Activated T-cell treated with anti-CD3 and anti-CD28 coated beads, Interleukin-2, amount 50 U/mL, for 24 hours (primary cell): ENCODE measurements around the gene LCN6.

Experiments
- DNase-seq: peaks from one replicate; pipeline ENCODE4 v3.0.0-alpha.2; 2020
- H3K27ac Mint-ChIP-seq: 2 replicates; pipeline ENCODE4 v1.8.0; 2020; ENCODE audit warnings: mild to moderate bottlenecking, mixed read lengths
- H3K27me3 Mint-ChIP-seq: 2 replicates; pipeline ENCODE4 v1.8.0; 2020; ENCODE audit warnings: mixed read lengths
- H3K36me3 Mint-ChIP-seq: 2 replicates; pipeline ENCODE4 v1.8.0; 2020; ENCODE audit warnings: low read depth, mixed read lengths
- H3K4me1 Mint-ChIP-seq: 2 replicates; pipeline ENCODE4 v1.8.0; 2020; ENCODE audit warnings: low read depth, mixed read lengths
- H3K4me3 Mint-ChIP-seq: 2 replicates; pipeline ENCODE4 v1.8.0; 2020; ENCODE audit warnings: mild to moderate bottlenecking, moderate library complexity, mixed read lengths
- H3K9me3 Mint-ChIP-seq: 2 replicates; pipeline ENCODE4 v1.8.0; 2020; ENCODE audit warnings: mixed read lengths

LCN6 gene

GRCh38 chr9:136734837-136735496 lies 13.4 kb downstream of the LCN6 start:
- Mint-ChIP-seq H3K9me3 (no peaks in the 10 kb centered on the region), H3K36me3 (no peaks in the 10 kb centered on the region)
- DNase-seq = no peak

GRCh38 chr9:136733611-136734010 lies 14.7 kb downstream of the LCN6 start:
- no peak overlapping the region for H3K4me3 Mint-ChIP-seq
- H3K4me1 Mint-ChIP-seq = peaks cover 19% of the 10 kb centered on the region
- H3K36me3 Mint-ChIP-seq = no peaks in the 10 kb centered on the region
- no peaks in the 10 kb centered on the region for H3K9me3 Mint-ChIP-seq
- no peaks in the 10 kb centered on the region for H3K27me3 Mint-ChIP-seq
- H3K27ac Mint-ChIP-seq = no peak overlapping the region
- DNase-seq = no peak

More at GRCh38 chr9:136734837-136735496, 13.4 kb downstream of the LCN6 start:
- H3K4me1 Mint-ChIP-seq = peaks cover 12% of the 10 kb centered on the region
- H3K27ac Mint-ChIP-seq = no peak overlapping the region
- H3K27me3 Mint-ChIP-seq = no peaks in the 10 kb centered on the region
- no peak overlapping the region for H3K4me3 Mint-ChIP-seq

- no peak overlapping the region for H3K4me3 Mint-ChIP-seq
- H3K4me1 Mint-ChIP-seq = peaks cover 19% of the 10 kb centered on the region
- H3K27ac Mint-ChIP-seq = no peak overlapping the region
- no peaks in the 10 kb centered on the region for H3K27me3 Mint-ChIP-seq
- H3K9me3 Mint-ChIP-seq = no peaks in the 10 kb centered on the region
- peaks cover 1% of the 10 kb centered on the region for H3K36me3 Mint-ChIP-seq
- no peak for DNase-seq
These were observed 15.7 kb downstream of the LCN6 start for GRCh38 chr9:136732444-136733178.

- DNase-seq = no peak
- Mint-ChIP-seq H3K27ac (no peak overlapping the region), H3K4me1 (peaks cover 37% of the 10 kb centered on the region), H3K4me3 (peak overlapping the region; percentile 71), H3K27me3 (no peaks in the 10 kb centered on the region), H3K9me3 (no peaks in the 10 kb centered on the region), H3K36me3 (peaks cover 28% of the 10 kb centered on the region)
These were observed 18.4 kb downstream of the LCN6 start for GRCh38 chr9:136729926-136730325.

GRCh38 chr9:136729144-136729543 lies 19.2 kb downstream of the LCN6 start:
- H3K36me3 Mint-ChIP-seq = peaks cover 36% of the 10 kb centered on the region
- DNase-seq = no peak
- H3K27ac Mint-ChIP-seq = no peak overlapping the region
- peak overlapping the region; percentile 71 for H3K4me3 Mint-ChIP-seq
- no peaks in the 10 kb centered on the region for H3K27me3 Mint-ChIP-seq
- H3K9me3 Mint-ChIP-seq = no peaks in the 10 kb centered on the region
- peaks cover 42% of the 10 kb centered on the region for H3K4me1 Mint-ChIP-seq

GRCh38 chr9:136728548-136729123 lies 19.7 kb downstream of the LCN6 start:
- Mint-ChIP-seq H3K36me3 (peaks cover 41% of the 10 kb centered on the region), H3K27ac (no peak overlapping the region), H3K4me1 (peaks cover 47% of the 10 kb centered on the region), H3K4me3 (peak overlapping the region; percentile 71), H3K27me3 (no peaks in the 10 kb centered on the region), H3K9me3 (no peaks in the 10 kb centered on the region)
- DNase-seq = peak; percentile 66

- Mint-ChIP-seq H3K27ac (peak overlapping the region; percentile 99), H3K4me3 (peak overlapping the region; percentile 98), H3K36me3 (peaks cover 46% of the 10 kb centered on the region), H3K9me3 (no peaks in the 10 kb centered on the region), H3K4me1 (peaks cover 49% of the 10 kb centered on the region), H3K27me3 (no peaks in the 10 kb centered on the region)
- DNase-seq = peak; percentile 98
These were observed 20.2 kb downstream of the LCN6 start for GRCh38 chr9:136728080-136728547.

GRCh38 chr9:136726631-136727191 lies 21.6 kb downstream of the LCN6 start:
- H3K4me1 Mint-ChIP-seq = peaks cover 40% of the 10 kb centered on the region
- no peak for DNase-seq
- peaks cover 55% of the 10 kb centered on the region for H3K36me3 Mint-ChIP-seq

GRCh38 chr9:136726118-136726517 lies 22.2 kb downstream of the LCN6 start:
- H3K4me3 Mint-ChIP-seq = peak overlapping the region; percentile 98
- H3K27me3 Mint-ChIP-seq = no peaks in the 10 kb centered on the region
- H3K36me3 Mint-ChIP-seq = peaks cover 59% of the 10 kb centered on the region
- H3K4me1 Mint-ChIP-seq = peaks cover 37% of the 10 kb centered on the region
- no peak for DNase-seq
- H3K9me3 Mint-ChIP-seq = no peaks in the 10 kb centered on the region
- H3K27ac Mint-ChIP-seq = peak overlapping the region; percentile 99

More at GRCh38 chr9:136726631-136727191, 21.6 kb downstream of the LCN6 start:
- H3K27ac Mint-ChIP-seq = peak overlapping the region; percentile 99
- H3K27me3 Mint-ChIP-seq = no peaks in the 10 kb centered on the region
- peak overlapping the region; percentile 98 for H3K4me3 Mint-ChIP-seq
- no peaks in the 10 kb centered on the region for H3K9me3 Mint-ChIP-seq

- DNase-seq = no peak
- Mint-ChIP-seq H3K36me3 (peaks cover 62% of the 10 kb centered on the region), H3K27me3 (no peaks in the 10 kb centered on the region), H3K9me3 (no peaks in the 10 kb centered on the region), H3K4me1 (peaks cover 37% of the 10 kb centered on the region), H3K4me3 (peak overlapping the region; percentile 98), H3K27ac (peak overlapping the region; percentile 99)
These were observed 22.7 kb downstream of the LCN6 start for GRCh38 chr9:136725612-136726011.

GRCh38 chr9:136724772-136725171 lies 23.6 kb downstream of the LCN6 start:
- no peak for DNase-seq
- H3K4me1 Mint-ChIP-seq = peaks cover 36% of the 10 kb centered on the region
- H3K36me3 Mint-ChIP-seq = peaks cover 62% of the 10 kb centered on the region
- H3K27me3 Mint-ChIP-seq = no peaks in the 10 kb centered on the region
- peak overlapping the region; percentile 98 for H3K4me3 Mint-ChIP-seq
- H3K9me3 Mint-ChIP-seq = no peaks in the 10 kb centered on the region
- peak overlapping the region; percentile 99 for H3K27ac Mint-ChIP-seq

GRCh38 chr9:136723989-136724388 lies 24.3 kb downstream of the LCN6 start:
- Mint-ChIP-seq H3K27me3 (no peaks in the 10 kb centered on the region), H3K9me3 (no peaks in the 10 kb centered on the region), H3K27ac (peak overlapping the region; percentile 99), H3K36me3 (peaks cover 62% of the 10 kb centered on the region), H3K4me1 (peaks cover 30% of the 10 kb centered on the region), H3K4me3 (peak overlapping the region; percentile 98)
- DNase-seq = no peak

- peak overlapping the region; percentile 98 for H3K4me3 Mint-ChIP-seq
- H3K27ac Mint-ChIP-seq = peak overlapping the region; percentile 99
- H3K9me3 Mint-ChIP-seq = no peaks in the 10 kb centered on the region
- H3K4me1 Mint-ChIP-seq = peaks cover 30% of the 10 kb centered on the region
- H3K36me3 Mint-ChIP-seq = peaks cover 62% of the 10 kb centered on the region
- H3K27me3 Mint-ChIP-seq = no peaks in the 10 kb centered on the region
- DNase-seq = no peak
These were observed 24.9 kb downstream of the LCN6 start for GRCh38 chr9:136723362-136723976.

GRCh38 chr9:136722969-136723356 lies 25.4 kb downstream of the LCN6 start:
- H3K4me3 Mint-ChIP-seq = no peak overlapping the region
- H3K9me3 Mint-ChIP-seq = no peaks in the 10 kb centered on the region
- no peaks in the 10 kb centered on the region for H3K27me3 Mint-ChIP-seq
- peaks cover 62% of the 10 kb centered on the region for H3K36me3 Mint-ChIP-seq
- DNase-seq = no peak
- peak overlapping the region; percentile 63 for H3K27ac Mint-ChIP-seq
- H3K4me1 Mint-ChIP-seq = peaks cover 30% of the 10 kb centered on the region
